ENCODE results near the gene SYNJ2. TPM values are rescaled to one million over a fixed set of nuclear protein-coding genes. Genes with fewer than 3 reads are reported as not detected.

Gene SYNJ2
- total RNA-seq, 2 experiments from 2014 or later: 34.6 to 38.0 TPM

DNA sequence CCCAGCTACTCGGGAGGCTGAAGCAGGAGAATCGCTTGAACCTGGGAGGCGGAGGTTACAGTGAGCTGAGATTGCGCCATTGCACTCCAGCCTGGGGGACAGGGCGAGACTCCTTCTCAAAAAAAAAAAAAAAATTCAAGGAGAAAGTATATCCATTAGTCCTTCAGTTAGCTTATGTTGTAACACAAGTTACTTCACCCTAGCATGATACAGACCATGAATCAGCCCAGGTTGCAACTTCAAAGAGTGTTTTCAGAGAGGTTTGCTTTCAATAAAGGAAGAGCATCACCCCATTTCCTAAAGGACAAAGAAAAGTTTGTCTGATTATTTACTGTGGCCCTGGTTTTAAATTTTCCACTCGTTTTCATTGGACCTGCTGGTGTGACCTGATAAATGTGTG is 113.4 kb downstream of the SYNJ2 start:
- POLR2A ChIA-PET: interaction anchor here (0.6 kb wide), 1 partner anchor 535 kb away, joined by 4 read pairs; no protein-coding TSS in a partner anchor
- H3K36me3 Mint-ChIP-seq (ENCODE audit: low read depth): peaks cover 86% of the 10 kb centered on the region
- H3K27ac Mint-ChIP-seq: no peak overlapping the region
- Histone ChIP-seq H3K9me3 (ENCODE audit: control insufficient read depth in 1 of 2, insufficient read depth in 1 of 2, low read length in 2 of 2) (no peaks in the 10 kb centered on the region), H3K36me3 (ENCODE audit: insufficient read depth, low read length) (peaks cover 64% of the 10 kb centered on the region), H3K4me3 (ENCODE audit: low read length) (no peak overlapping the region), H3K27ac (ENCODE audit: low read depth in 1 of 2, low read length in 2 of 2) (no peak overlapping the region), H3K4me1 (ENCODE audit: insufficient read depth, low read length) (no peaks in the 10 kb centered on the region), H3K27me3 (ENCODE audit: control insufficient read depth in 1 of 2, insufficient read depth in 2 of 2, low read length in 2 of 2) (no peaks in the 10 kb centered on the region)
- CTCF ChIA-PET: no interaction called here
- no peak for DNase-seq
- H3K9me3 Mint-ChIP-seq: no peaks in the 10 kb centered on the region
- no peak overlapping the region for H3K4me3 Mint-ChIP-seq
- TF ChIP-seq, protein P1, sequence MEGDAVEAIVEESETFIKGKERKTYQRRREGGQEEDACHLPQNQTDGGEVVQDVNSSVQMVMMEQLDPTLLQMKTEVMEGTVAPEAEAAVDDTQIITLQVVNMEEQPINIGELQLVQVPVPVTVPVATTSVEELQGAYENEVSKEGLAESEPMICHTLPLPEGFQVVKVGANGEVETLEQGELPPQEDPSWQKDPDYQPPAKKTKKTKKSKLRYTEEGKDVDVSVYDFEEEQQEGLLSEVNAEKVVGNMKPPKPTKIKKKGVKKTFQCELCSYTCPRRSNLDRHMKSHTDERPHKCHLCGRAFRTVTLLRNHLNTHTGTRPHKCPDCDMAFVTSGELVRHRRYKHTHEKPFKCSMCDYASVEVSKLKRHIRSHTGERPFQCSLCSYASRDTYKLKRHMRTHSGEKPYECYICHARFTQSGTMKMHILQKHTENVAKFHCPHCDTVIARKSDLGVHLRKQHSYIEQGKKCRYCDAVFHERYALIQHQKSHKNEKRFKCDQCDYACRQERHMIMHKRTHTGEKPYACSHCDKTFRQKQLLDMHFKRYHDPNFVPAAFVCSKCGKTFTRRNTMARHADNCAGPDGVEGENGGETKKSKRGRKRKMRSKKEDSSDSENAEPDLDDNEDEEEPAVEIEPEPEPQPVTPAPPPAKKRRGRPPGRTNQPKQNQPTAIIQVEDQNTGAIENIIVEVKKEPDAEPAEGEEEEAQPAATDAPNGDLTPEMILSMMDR (IDR thresholded peaks at IDR 0.05): no peak
- intact Hi-C loops (cut with DNase I, micrococcal nuclease): no loop called here
- no peaks in the 10 kb centered on the region for H3K4me1 Mint-ChIP-seq (ENCODE audit: low read depth)
- no peaks in the 10 kb centered on the region for H3K27me3 Mint-ChIP-seq
- no peak for ATAC-seq (ENCODE audit: poor library complexity)

DNA sequence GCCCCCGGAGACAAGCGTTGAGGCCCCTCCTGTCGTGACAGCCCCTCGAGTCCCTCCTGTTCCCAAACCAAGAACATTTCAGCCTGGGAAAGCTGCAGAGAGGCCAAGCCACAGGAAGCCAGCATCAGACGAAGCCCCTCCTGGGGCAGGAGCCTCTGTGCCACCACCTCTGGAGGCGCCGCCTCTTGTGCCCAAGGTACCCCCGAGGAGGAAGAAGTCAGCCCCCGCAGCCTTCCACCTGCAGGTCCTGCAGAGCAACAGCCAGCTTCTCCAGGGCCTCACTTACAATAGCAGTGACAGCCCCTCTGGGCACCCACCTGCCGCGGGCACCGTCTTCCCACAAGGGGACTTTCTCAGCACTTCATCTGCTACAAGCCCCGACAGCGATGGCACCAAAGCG is 114.0 kb downstream of the SYNJ2 start:
- no peak overlapping the region for H3K4me3 ChIP-seq (ENCODE audit: low read length)
- intact Hi-C loops (cut with DNase I, micrococcal nuclease): no loop called here
- Mint-ChIP-seq H3K36me3 (ENCODE audit: low read depth) (peaks cover 81% of the 10 kb centered on the region), H3K4me1 (ENCODE audit: low read depth) (no peaks in the 10 kb centered on the region), H3K4me3 (no peak overlapping the region), H3K27me3 (no peaks in the 10 kb centered on the region), H3K27ac (no peak overlapping the region), H3K9me3 (no peaks in the 10 kb centered on the region)
- ChIA-PET CTCF (no interaction called here), POLR2A (interaction anchor here (0.6 kb wide), 1 partner anchor 535 kb away, joined by 4 read pairs; no protein-coding TSS in a partner anchor)
- TF ChIP-seq, protein P1 (IDR thresholded peaks at IDR 0.05): no peak
- no peak overlapping the region for H3K27ac ChIP-seq (ENCODE audit: low read depth in 1 of 2, low read length in 2 of 2)
- peaks cover 58% of the 10 kb centered on the region for H3K36me3 ChIP-seq (ENCODE audit: insufficient read depth, low read length)
- no peaks in the 10 kb centered on the region for H3K9me3 ChIP-seq (ENCODE audit: control insufficient read depth in 1 of 2, insufficient read depth in 1 of 2, low read length in 2 of 2)
- H3K4me1 ChIP-seq (ENCODE audit: insufficient read depth, low read length): no peaks in the 10 kb centered on the region
- DNase-seq (no peak), ATAC-seq (ENCODE audit: poor library complexity) (no peak)
- H3K27me3 ChIP-seq (ENCODE audit: control insufficient read depth in 1 of 2, insufficient read depth in 2 of 2, low read length in 2 of 2): no peaks in the 10 kb centered on the region

DNA sequence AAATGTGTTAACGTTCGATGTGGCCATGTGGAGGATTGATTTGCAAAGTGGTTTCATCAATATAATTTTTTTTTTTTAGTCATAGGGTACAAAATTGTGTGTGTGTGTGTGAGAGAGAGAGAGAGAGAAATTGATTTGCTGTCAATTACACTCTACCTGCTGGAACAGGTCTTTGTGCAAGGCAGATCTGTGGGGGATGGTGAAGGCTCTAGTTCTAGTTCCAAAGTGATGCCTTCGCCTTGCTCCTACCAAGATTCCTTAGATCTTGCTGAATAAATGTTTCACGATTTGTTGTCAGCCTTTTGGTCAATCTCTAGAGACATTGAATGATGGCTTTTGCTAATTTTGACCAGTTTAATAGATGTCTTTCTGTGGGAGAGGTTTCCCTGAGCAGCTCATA is 121.6 kb downstream of the SYNJ2 start:
- POLR2A ChIA-PET: no interaction called here
- no peaks in the 10 kb centered on the region for H3K9me3 ChIP-seq (ENCODE audit: control insufficient read depth in 1 of 2, insufficient read depth in 1 of 2, low read length in 2 of 2)
- no peaks in the 10 kb centered on the region for H3K4me1 Mint-ChIP-seq (ENCODE audit: low read depth)
- no peak overlapping the region for H3K27ac ChIP-seq (ENCODE audit: low read depth in 1 of 2, low read length in 2 of 2)
- TF ChIP-seq, protein P1 (IDR thresholded peaks at IDR 0.05): no peak
- H3K36me3 Mint-ChIP-seq (ENCODE audit: low read depth): peaks cover 14% of the 10 kb centered on the region
- no peaks in the 10 kb centered on the region for H3K9me3 Mint-ChIP-seq
- CTCF ChIA-PET: no interaction called here
- no peak for ATAC-seq (ENCODE audit: poor library complexity)
- no peaks in the 10 kb centered on the region for H3K27me3 Mint-ChIP-seq
- H3K36me3 ChIP-seq (ENCODE audit: insufficient read depth, low read length): no peaks in the 10 kb centered on the region
- H3K4me3 ChIP-seq (ENCODE audit: low read length): no peak overlapping the region
- H3K4me3 Mint-ChIP-seq: no peak overlapping the region
- no peak overlapping the region for H3K27ac Mint-ChIP-seq
- no peaks in the 10 kb centered on the region for H3K27me3 ChIP-seq (ENCODE audit: control insufficient read depth in 1 of 2, insufficient read depth in 2 of 2, low read length in 2 of 2)
- intact Hi-C loops (cut with DNase I, micrococcal nuclease): no loop called here
- no peak for DNase-seq
- H3K4me1 ChIP-seq (ENCODE audit: insufficient read depth, low read length): no peaks in the 10 kb centered on the region

Measured in CD4-positive, alpha-beta T cell (primary cell).